ENCODE results near the gene MTG1.
A peak's percentile ranks its signal among the peaks of the same experiment; 100 is the strongest.

MTG1 gene

GRCh38 chr10:133388236-133388972, 5.6 kb upstream of the MTG1 start:
- TF ChIP-seq CTCF (IDR thresholded peaks at IDR 0.05; ENCODE audit: borderline replicate concordance, insufficient read depth, low read depth, low read length): no peak
- peak overlapping the region; percentile 75 for H3K4me3 ChIP-seq (ENCODE audit: low read depth, low read length)

GRCh38 chr10:133388973-133389818, 4.8 kb upstream of the MTG1 start:
- peak overlapping the region; percentile 75 for H3K4me3 ChIP-seq (ENCODE audit: low read depth, low read length)
- 0 out of 2 replicates have a peak, but pooled peaks have one; percentile 10 for TF ChIP-seq CTCF (IDR thresholded peaks at IDR 0.05; ENCODE audit: borderline replicate concordance, insufficient read depth, low read depth, low read length)

GRCh38 chr10:133390597-133391248, 3.2 kb upstream of the MTG1 start:
- no peak overlapping the region for H3K4me3 ChIP-seq (ENCODE audit: low read depth, low read length)
- no peak for TF ChIP-seq CTCF (IDR thresholded peaks at IDR 0.05; ENCODE audit: borderline replicate concordance, insufficient read depth, low read depth, low read length)

- no peak for TF ChIP-seq CTCF (IDR thresholded peaks at IDR 0.05; ENCODE audit: borderline replicate concordance, insufficient read depth, low read depth, low read length)
- H3K4me3 ChIP-seq (ENCODE audit: low read depth, low read length): no peak overlapping the region
Observed at GRCh38 chr10:133391249-133391635, 2.7 kb upstream of the MTG1 start.

- TF ChIP-seq CTCF (IDR thresholded peaks at IDR 0.05; ENCODE audit: borderline replicate concordance, insufficient read depth, low read depth, low read length): no peak
- no peak overlapping the region for H3K4me3 ChIP-seq (ENCODE audit: low read depth, low read length)
Observed at GRCh38 chr10:133391761-133392518, 2.0 kb upstream of the MTG1 start.

- peak overlapping the region; percentile 95 for H3K4me3 ChIP-seq (ENCODE audit: low read depth, low read length)
Observed at GRCh38 chr10:133393401-133394063, 425 bp upstream of the MTG1 start.

More at GRCh38 chr10:133393401-133394063, 425 bp upstream of the MTG1 start:
- TF ChIP-seq CTCF (IDR thresholded peaks at IDR 0.05; ENCODE audit: borderline replicate concordance, insufficient read depth, low read depth, low read length): no peak
